Measurements from ENCODE around the gene TBC1D14. TPM values are rescaled to one million over a fixed set of nuclear protein-coding genes. Genes with fewer than 3 reads are reported as not detected.

Gene TBC1D14
- total and polyA plus RNA-seq, 9 of the 15 experiments (the other 6 are each of a cell fraction or from before 2014, with no cell fraction given) = 2.1 to 59.6 (median 44.8) TPM

DNA sequence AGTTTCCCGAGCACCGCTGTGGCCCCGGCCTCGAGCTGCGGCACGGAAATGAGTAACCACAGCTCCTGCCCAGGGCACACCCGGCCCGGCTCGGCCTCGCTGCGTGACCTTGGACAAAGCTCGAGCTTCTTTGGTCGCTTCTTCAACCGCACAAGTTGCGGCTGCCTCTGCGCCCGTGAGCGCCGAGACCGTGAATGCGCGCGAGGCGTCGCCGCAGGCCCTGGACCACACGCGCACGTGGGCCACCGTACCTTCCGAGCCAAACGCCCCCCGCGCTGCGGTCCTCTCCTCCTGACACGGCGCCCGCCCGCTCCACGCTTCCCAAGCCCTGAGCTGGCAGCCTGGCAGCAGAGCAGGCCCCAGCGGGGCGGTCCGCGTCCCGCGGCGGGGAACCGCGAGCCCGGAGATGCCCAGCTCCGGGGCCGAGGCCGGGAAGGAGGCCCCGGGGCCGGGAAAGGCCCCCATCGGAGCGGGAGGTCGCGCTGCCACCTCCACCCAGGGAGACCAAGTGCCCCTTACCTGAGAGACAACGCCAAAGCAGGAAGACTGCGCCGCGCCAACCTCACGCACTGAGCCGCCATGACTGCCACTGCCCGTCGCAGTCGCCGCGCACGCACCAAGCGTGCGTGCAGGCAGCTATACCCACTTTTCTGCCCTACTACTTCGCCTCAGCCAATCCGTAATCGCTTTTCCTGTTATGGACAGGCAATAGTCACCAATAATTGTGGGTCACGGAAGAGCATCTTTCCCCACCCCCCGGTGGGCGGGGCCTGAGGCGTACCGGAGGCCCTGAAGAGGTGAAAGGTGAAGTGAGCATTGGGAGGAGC, 158.0 kb downstream of the TBC1D14 start, which contains the start of gene GRPEL1 (continued):
- 0 out of 2 replicates have a peak, but pooled peaks have one; percentile 24 for TF ChIP-seq HDAC2 (IDR thresholded peaks at IDR 0.05)
- no peak for TF ChIP-seq SRSF1 (IDR thresholded peaks at IDR 0.05; ENCODE audit: low read depth, low read length)
- TF ChIP-seq, protein P1, sequence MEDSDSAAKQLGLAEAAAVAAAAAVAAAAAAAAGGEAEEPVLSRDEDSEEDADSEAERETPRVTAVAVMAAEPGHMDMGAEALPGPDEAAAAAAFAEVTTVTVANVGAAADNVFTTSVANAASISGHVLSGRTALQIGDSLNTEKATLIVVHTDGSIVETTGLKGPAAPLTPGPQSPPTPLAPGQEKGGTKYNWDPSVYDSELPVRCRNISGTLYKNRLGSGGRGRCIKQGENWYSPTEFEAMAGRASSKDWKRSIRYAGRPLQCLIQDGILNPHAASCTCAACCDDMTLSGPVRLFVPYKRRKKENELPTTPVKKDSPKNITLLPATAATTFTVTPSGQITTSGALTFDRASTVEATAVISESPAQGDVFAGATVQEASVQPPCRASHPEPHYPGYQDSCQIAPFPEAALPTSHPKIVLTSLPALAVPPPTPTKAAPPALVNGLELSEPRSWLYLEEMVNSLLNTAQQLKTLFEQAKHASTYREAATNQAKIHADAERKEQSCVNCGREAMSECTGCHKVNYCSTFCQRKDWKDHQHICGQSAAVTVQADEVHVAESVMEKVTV (CRISPR knock-in tag; IDR thresholded peaks at IDR 0.05) = no peak
- TF ChIP-seq CBFB (CRISPR knock-in tag; IDR thresholded peaks at IDR 0.05) = peak; percentile 28; the same call in 1 of the 2 replicates
- TF ChIP-seq, protein P2, sequence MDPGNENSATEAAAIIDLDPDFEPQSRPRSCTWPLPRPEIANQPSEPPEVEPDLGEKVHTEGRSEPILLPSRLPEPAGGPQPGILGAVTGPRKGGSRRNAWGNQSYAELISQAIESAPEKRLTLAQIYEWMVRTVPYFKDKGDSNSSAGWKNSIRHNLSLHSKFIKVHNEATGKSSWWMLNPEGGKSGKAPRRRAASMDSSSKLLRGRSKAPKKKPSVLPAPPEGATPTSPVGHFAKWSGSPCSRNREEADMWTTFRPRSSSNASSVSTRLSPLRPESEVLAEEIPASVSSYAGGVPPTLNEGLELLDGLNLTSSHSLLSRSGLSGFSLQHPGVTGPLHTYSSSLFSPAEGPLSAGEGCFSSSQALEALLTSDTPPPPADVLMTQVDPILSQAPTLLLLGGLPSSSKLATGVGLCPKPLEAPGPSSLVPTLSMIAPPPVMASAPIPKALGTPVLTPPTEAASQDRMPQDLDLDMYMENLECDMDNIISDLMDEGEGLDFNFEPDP (CRISPR knock-in tag; IDR thresholded peaks at IDR 0.05) = no peak
- TF ChIP-seq SMARCB1 (IDR thresholded peaks at IDR 0.05; ENCODE audit: insufficient read length, low read depth) = no peak
- TF ChIP-seq MCM7 (IDR thresholded peaks at IDR 0.05) = no peak
- TF ChIP-seq PHB2 (IDR thresholded peaks at IDR 0.05; ENCODE audit: low read depth) = no peak
- TF ChIP-seq GATAD2A (IDR thresholded peaks at IDR 0.05) = no peak
- TF ChIP-seq, protein P3, sequence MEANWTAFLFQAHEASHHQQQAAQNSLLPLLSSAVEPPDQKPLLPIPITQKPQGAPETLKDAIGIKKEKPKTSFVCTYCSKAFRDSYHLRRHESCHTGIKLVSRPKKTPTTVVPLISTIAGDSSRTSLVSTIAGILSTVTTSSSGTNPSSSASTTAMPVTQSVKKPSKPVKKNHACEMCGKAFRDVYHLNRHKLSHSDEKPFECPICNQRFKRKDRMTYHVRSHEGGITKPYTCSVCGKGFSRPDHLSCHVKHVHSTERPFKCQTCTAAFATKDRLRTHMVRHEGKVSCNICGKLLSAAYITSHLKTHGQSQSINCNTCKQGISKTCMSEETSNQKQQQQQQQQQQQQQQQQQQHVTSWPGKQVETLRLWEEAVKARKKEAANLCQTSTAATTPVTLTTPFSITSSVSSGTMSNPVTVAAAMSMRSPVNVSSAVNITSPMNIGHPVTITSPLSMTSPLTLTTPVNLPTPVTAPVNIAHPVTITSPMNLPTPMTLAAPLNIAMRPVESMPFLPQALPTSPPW (CRISPR knock-in tag; IDR thresholded peaks at IDR 0.05) = no peak
- TF ChIP-seq CHCHD3 (CRISPR knock-in tag; IDR thresholded peaks at IDR 0.05) = 0 out of 2 replicates have a peak, but pooled peaks have one; percentile 26
- no peak for TF ChIP-seq RAD21 (CRISPR knock-in tag; conservative IDR thresholded peaks at IDR 0.05 in 1 of 2, IDR thresholded peaks at IDR 0.05 in 1 of 2)
- peak; percentile 77; the same call in 1 of the 2 replicates for TF ChIP-seq EP400 (IDR thresholded peaks at IDR 0.05)
- peak; percentile 81 for TF ChIP-seq RBM25 (IDR thresholded peaks at IDR 0.05; ENCODE audit: low read depth, low read length, severe bottlenecking)
- TF ChIP-seq, protein P4, sequence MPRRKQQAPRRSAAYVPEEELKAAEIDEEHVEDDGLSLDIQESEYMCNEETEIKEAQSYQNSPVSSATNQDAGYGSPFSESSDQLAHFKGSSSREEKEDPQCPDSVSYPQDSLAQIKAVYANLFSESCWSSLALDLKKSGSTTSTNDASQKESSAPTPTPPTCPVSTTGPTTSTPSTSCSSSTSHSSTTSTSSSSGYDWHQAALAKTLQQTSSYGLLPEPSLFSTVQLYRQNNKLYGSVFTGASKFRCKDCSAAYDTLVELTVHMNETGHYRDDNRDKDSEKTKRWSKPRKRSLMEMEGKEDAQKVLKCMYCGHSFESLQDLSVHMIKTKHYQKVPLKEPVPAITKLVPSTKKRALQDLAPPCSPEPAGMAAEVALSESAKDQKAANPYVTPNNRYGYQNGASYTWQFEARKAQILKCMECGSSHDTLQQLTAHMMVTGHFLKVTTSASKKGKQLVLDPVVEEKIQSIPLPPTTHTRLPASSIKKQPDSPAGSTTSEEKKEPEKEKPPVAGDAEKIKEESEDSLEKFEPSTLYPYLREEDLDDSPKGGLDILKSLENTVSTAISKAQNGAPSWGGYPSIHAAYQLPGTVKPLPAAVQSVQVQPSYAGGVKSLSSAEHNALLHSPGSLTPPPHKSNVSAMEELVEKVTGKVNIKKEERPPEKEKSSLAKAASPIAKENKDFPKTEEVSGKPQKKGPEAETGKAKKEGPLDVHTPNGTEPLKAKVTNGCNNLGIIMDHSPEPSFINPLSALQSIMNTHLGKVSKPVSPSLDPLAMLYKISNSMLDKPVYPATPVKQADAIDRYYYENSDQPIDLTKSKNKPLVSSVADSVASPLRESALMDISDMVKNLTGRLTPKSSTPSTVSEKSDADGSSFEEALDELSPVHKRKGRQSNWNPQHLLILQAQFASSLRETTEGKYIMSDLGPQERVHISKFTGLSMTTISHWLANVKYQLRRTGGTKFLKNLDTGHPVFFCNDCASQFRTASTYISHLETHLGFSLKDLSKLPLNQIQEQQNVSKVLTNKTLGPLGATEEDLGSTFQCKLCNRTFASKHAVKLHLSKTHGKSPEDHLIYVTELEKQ (CRISPR knock-in tag; IDR thresholded peaks at IDR 0.05) = no peak
- peak; percentile 48 for TF ChIP-seq SMAD4 (CRISPR knock-in tag; conservative IDR thresholded peaks at IDR 0.05)
- no peak for TF ChIP-seq TAF15 (IDR thresholded peaks at IDR 0.05; ENCODE audit: low read depth, low read length)
- TF ChIP-seq ATF7 (IDR thresholded peaks at IDR 0.05) = peak; percentile 38

All from K562 (cell line).